NCI-H510A (cell line): ENCODE measurements around the gene NFE2L2.
"Not testable (repeated sequence)": the region's sequence is repeated elsewhere in the genome, so short reads cannot be mapped to it uniquely, and the experiment has no call there.

Experiments used
- DNase-seq: peaks from one replicate; lab custom pipeline; 2025; lab: John Stamatoyannopoulos, UW

Gene NFE2L2

GRCh38 chr2:177279847-177280246, 15.3 kb upstream of the NFE2L2 start:
- DNase-seq = no peak

- DNase-seq = no peak
These were observed 11.2 kb upstream of the NFE2L2 start for GRCh38 chr2:177275743-177276055.

- no peak for DNase-seq
These were observed 10.7 kb upstream of the NFE2L2 start for GRCh38 chr2:177275040-177275742.

GRCh38 chr2:177273408-177273807, 8.9 kb upstream of the NFE2L2 start:
- DNase-seq = no peak

- DNase-seq = no peak
These were observed 8.2 kb upstream of the NFE2L2 start for GRCh38 chr2:177272765-177273164.

GRCh38 chr2:177271981-177272666, 7.6 kb upstream of the NFE2L2 start:
- no peak for DNase-seq

GRCh38 chr2:177270531-177270930, 6.0 kb upstream of the NFE2L2 start:
- DNase-seq = no peak

GRCh38 chr2:177268901-177269300, 4.4 kb upstream of the NFE2L2 start:
- DNase-seq = no peak

GRCh38 chr2:177268187-177268871, 3.8 kb upstream of the NFE2L2 start:
- DNase-seq = no peak

GRCh38 chr2:177266955-177267354, 2.4 kb upstream of the NFE2L2 start:
- not testable (repeated sequence) for DNase-seq

GRCh38 chr2:177265824-177266817, 1.6 kb upstream of the NFE2L2 start:
- no peak for DNase-seq

GRCh38 chr2:177264209-177264692, 276 bp downstream of the NFE2L2 start:
- no peak for DNase-seq

- DNase-seq = peak; percentile 99
These were observed 897 bp downstream of the NFE2L2 start for GRCh38 chr2:177263451-177264208.

GRCh38 chr2:177262958-177263450, 1.5 kb downstream of the NFE2L2 start:
- no peak for DNase-seq

GRCh38 chr2:177262092-177262491, 2.4 kb downstream of the NFE2L2 start:
- DNase-seq = no peak

GRCh38 chr2:177261116-177262060, 3.1 kb downstream of the NFE2L2 start:
- no peak for DNase-seq

GRCh38 chr2:177260379-177260778, 4.1 kb downstream of the NFE2L2 start:
- no peak for DNase-seq

GRCh38 chr2:177258059-177258458, 6.5 kb downstream of the NFE2L2 start:
- DNase-seq = no peak

GRCh38 chr2:177257471-177257870, 7.1 kb downstream of the NFE2L2 start:
- no peak for DNase-seq

- no peak for DNase-seq
These were observed 7.8 kb downstream of the NFE2L2 start for GRCh38 chr2:177256695-177257094.
